Measurements from ENCODE around the gene GRIN2C.

Gene GRIN2C

GRCh38 chr17:74846621-74847020 is 13.1 kb downstream of the GRIN2C start:
- TF ChIP-seq SIN3A (IDR thresholded peaks at IDR 0.05; ENCODE audit: borderline replicate concordance, insufficient read depth, low read length), result no peak
- TF ChIP-seq TAF1 (IDR thresholded peaks at IDR 0.05; ENCODE audit: borderline replicate concordance, insufficient read depth, low read length), result no peak
- TF ChIP-seq REST (IDR thresholded peaks at IDR 0.05; ENCODE audit: insufficient read depth in 1 of 2, low read depth in 2 of 2, low read length in 2 of 2), result no peak
- no peak for TF ChIP-seq FOXP2 (optimal IDR thresholded peaks at IDR 0.05; ENCODE audit: borderline replicate concordance, extremely low read depth, extremely low read length, insufficient read depth)
- no peak for TF ChIP-seq POLR2AphosphoS5 (IDR thresholded peaks at IDR 0.05; ENCODE audit: low read depth, low read length)

GRCh38 chr17:74843352-74843627 is 16.4 kb downstream of the GRIN2C start:
- TF ChIP-seq TAF1 (IDR thresholded peaks at IDR 0.05; ENCODE audit: borderline replicate concordance, insufficient read depth, low read length) (no peak), REST (IDR thresholded peaks at IDR 0.05; ENCODE audit: insufficient read depth in 1 of 2, low read depth in 2 of 2, low read length in 2 of 2) (no peak), FOXP2 (optimal IDR thresholded peaks at IDR 0.05; ENCODE audit: borderline replicate concordance, extremely low read depth, extremely low read length, insufficient read depth) (no peak), POLR2AphosphoS5 (IDR thresholded peaks at IDR 0.05; ENCODE audit: low read depth, low read length) (no peak), SIN3A (IDR thresholded peaks at IDR 0.05; ENCODE audit: borderline replicate concordance, insufficient read depth, low read length) (no peak)

- no peak for TF ChIP-seq FOXP2 (optimal IDR thresholded peaks at IDR 0.05; ENCODE audit: borderline replicate concordance, extremely low read depth, extremely low read length, insufficient read depth)
- no peak for TF ChIP-seq POLR2AphosphoS5 (IDR thresholded peaks at IDR 0.05; ENCODE audit: low read depth, low read length)
- no peak for TF ChIP-seq SIN3A (IDR thresholded peaks at IDR 0.05; ENCODE audit: borderline replicate concordance, insufficient read depth, low read length)
- no peak for TF ChIP-seq REST (IDR thresholded peaks at IDR 0.05; ENCODE audit: insufficient read depth in 1 of 2, low read depth in 2 of 2, low read length in 2 of 2)
- no peak for TF ChIP-seq TAF1 (IDR thresholded peaks at IDR 0.05; ENCODE audit: borderline replicate concordance, insufficient read depth, low read length)
These were observed 16.9 kb downstream of the GRIN2C start for GRCh38 chr17:74842599-74843351.

- TF ChIP-seq TAF1 (IDR thresholded peaks at IDR 0.05; ENCODE audit: borderline replicate concordance, insufficient read depth, low read length), result no peak
- no peak for TF ChIP-seq SIN3A (IDR thresholded peaks at IDR 0.05; ENCODE audit: borderline replicate concordance, insufficient read depth, low read length)
- no peak for TF ChIP-seq POLR2AphosphoS5 (IDR thresholded peaks at IDR 0.05; ENCODE audit: low read depth, low read length)
These were observed 17.5 kb downstream of the GRIN2C start for GRCh38 chr17:74842146-74842598.

DNA sequence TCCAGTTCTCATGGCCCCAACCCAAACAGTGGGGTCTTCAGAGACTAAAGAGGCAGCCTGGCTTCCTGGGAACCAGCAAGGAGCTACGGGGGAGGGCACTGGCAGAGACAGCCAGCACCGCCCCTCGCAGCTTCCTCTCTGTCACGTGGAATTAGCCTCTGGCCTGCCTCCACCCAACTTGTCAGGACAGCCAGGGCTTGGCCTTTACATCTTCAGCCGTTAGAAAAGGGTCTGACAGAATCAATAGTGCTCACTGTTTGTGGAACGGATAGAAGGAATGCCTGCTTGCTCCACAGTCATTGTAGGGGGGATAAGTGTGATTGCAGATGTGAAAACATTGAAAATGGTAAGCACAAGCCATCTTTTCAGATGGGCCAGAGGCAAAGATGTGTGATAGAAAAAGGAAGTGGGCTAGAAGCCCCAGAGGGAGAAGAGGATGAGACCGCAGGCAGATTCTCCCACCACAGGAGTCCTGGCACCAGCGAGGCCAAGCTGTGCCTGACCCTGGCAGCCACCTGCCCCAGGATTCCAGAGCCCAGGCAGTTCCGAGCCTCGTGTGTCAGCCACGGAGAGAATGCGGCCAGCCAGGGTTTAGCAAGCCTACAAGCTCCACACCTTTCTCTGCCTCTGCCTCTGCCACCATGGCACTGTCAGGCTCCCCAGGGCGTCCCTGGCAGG is 18.6 kb downstream of the GRIN2C start:
- TF ChIP-seq FOXP2 (optimal IDR thresholded peaks at IDR 0.05; ENCODE audit: borderline replicate concordance, extremely low read depth, extremely low read length, insufficient read depth) (no peak), POLR2AphosphoS5 (IDR thresholded peaks at IDR 0.05; ENCODE audit: low read depth, low read length) (no peak), TAF1 (IDR thresholded peaks at IDR 0.05; ENCODE audit: borderline replicate concordance, insufficient read depth, low read length) (no peak), REST (IDR thresholded peaks at IDR 0.05; ENCODE audit: insufficient read depth in 1 of 2, low read depth in 2 of 2, low read length in 2 of 2) (no peak), SIN3A (IDR thresholded peaks at IDR 0.05; ENCODE audit: borderline replicate concordance, insufficient read depth, low read length) (no peak)

Measured in PFSK-1 (cell line).